UCSD-AML1 (cell line): ENCODE results near the gene TUBA8.
"Not testable (repeated sequence)": the region's sequence is repeated elsewhere in the genome, so short reads cannot be mapped to it uniquely, and the experiment has no call there.

Experiments used
- DNase-seq: peaks from one replicate; lab custom pipeline; 2025; ENCODE audit not compliant: unreplicated experiment; lab: John Stamatoyannopoulos, UW

The TUBA8 gene

GRCh38 chr22:18104566-18104965, 6.0 kb upstream of the TUBA8 start:
- DNase-seq, result no peak

GRCh38 chr22:18105981-18106380, 4.6 kb upstream of the TUBA8 start:
- DNase-seq, result not testable (repeated sequence)

GRCh38 chr22:18106550-18107341, 3.9 kb upstream of the TUBA8 start:
- DNase-seq, result not testable (repeated sequence)

- DNase-seq, result no peak
Measured at GRCh38 chr22:18108187-18108586, 2.4 kb upstream of the TUBA8 start.

- no peak for DNase-seq
Measured at GRCh38 chr22:18109410-18110193, 1.0 kb upstream of the TUBA8 start.

GRCh38 chr22:18110954-18111758, 547 bp downstream of the TUBA8 start:
- no peak for DNase-seq

- no peak for DNase-seq
Measured at GRCh38 chr22:18111759-18112330, 1.2 kb downstream of the TUBA8 start.

- no peak for DNase-seq
Measured at GRCh38 chr22:18112440-18112839, 1.8 kb downstream of the TUBA8 start.

GRCh38 chr22:18113680-18114394, 3.2 kb downstream of the TUBA8 start:
- peak; percentile 80 for DNase-seq

GRCh38 chr22:18114495-18114894, 3.9 kb downstream of the TUBA8 start:
- no peak for DNase-seq

GRCh38 chr22:18114976-18115652, 4.5 kb downstream of the TUBA8 start:
- DNase-seq, result no peak

- no peak for DNase-seq
Measured at GRCh38 chr22:18115906-18116371, 5.3 kb downstream of the TUBA8 start.

- DNase-seq, result no peak
Measured at GRCh38 chr22:18116634-18117033, 6.0 kb downstream of the TUBA8 start.

GRCh38 chr22:18118345-18118915, 7.8 kb downstream of the TUBA8 start:
- DNase-seq, result no peak

GRCh38 chr22:18119409-18120110, 9.0 kb downstream of the TUBA8 start:
- peak; percentile 51 for DNase-seq

- no peak for DNase-seq
Measured at GRCh38 chr22:18120857-18121256, 10.2 kb downstream of the TUBA8 start.

GRCh38 chr22:18121506-18121905, 10.9 kb downstream of the TUBA8 start:
- DNase-seq, result no peak

GRCh38 chr22:18121954-18122554, 11.4 kb downstream of the TUBA8 start:
- no peak for DNase-seq
